ENCODE measurements around the gene TIMM50. TPM values are rescaled to one million over a fixed set of nuclear protein-coding genes. Genes with fewer than 3 reads are reported as not detected.
A peak's percentile ranks its signal among the peaks of the same experiment; 100 is the strongest.

Gene TIMM50
- total RNA-seq, 2 donors from 2014 or later, result 45.7 to 83.9 TPM

DNA sequence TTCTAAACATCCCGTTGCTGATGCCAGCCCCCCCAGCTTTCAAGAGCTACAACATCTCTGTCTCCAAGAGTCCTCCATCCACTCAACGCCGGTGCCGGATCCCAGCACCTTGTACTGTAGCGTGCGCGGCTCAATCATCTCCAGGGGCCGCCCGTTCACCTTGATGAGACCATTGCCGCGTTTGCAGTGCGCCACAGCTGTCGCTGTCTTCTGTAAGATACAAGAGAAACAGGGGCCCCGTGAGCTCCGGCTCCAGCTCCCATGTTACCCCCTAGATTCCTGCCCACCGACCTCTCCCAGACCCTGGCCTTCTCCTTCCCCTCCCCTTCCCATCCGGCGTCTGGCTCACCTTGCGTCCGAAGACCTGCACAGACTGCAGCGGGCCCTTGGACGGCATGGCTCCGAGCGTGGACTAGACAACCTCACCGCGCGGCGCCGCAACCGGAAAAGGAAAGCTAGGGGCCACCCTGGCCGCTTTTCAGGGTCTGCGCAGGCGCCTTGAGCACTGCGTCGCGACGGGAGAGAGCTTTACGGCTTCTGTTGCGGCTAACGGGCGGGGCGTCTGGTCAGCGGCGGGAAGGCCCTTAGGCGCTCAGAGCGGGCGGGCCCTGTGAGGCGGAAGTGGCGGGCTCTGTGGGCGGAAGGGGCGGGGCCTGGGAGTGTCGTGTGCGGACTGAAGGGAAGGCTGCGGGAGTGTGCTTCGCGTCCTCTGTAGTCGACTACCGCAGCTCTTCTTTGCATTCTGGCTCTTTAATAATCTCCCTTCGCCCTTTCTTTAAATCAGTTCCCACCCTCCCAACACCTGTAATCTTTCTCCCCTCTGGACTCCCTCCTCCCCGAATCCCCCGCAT is 44.9 kb upstream of the TIMM50 start, which contains the start of gene RPS16:
Gene RPS16, minus strand, starts transcription at position 451 of the 851 bp plus-strand sequence. Its CDS starts 54 bp downstream, at position 397.
- H3K27me3 ChIP-seq, result no peaks in the 10 kb centered on the region
- peaks cover 3% of the 10 kb centered on the region for H3K4me1 ChIP-seq
- peak; percentile 98 for DNase-seq
- intact Hi-C loops (cut with DNase I), result no loop called here
- TF ChIP-seq, protein P1, sequence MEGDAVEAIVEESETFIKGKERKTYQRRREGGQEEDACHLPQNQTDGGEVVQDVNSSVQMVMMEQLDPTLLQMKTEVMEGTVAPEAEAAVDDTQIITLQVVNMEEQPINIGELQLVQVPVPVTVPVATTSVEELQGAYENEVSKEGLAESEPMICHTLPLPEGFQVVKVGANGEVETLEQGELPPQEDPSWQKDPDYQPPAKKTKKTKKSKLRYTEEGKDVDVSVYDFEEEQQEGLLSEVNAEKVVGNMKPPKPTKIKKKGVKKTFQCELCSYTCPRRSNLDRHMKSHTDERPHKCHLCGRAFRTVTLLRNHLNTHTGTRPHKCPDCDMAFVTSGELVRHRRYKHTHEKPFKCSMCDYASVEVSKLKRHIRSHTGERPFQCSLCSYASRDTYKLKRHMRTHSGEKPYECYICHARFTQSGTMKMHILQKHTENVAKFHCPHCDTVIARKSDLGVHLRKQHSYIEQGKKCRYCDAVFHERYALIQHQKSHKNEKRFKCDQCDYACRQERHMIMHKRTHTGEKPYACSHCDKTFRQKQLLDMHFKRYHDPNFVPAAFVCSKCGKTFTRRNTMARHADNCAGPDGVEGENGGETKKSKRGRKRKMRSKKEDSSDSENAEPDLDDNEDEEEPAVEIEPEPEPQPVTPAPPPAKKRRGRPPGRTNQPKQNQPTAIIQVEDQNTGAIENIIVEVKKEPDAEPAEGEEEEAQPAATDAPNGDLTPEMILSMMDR (IDR thresholded peaks at IDR 0.05), result no peak
- H3K9me3 ChIP-seq, result no peaks in the 10 kb centered on the region
- peak within 1 kb of the TSS; percentile 93 for H3K4me3 ChIP-seq
- peak within 1 kb of the TSS; percentile 76 for H3K27ac ChIP-seq
- peaks cover 27% of the 10 kb centered on the region for H3K36me3 ChIP-seq
- peak within 1 kb of the TSS; percentile 93 to 95 for H3K9ac ChIP-seq (ENCODE audit: low read depth in 2 of 2, low read length in 2 of 2)

DNA sequence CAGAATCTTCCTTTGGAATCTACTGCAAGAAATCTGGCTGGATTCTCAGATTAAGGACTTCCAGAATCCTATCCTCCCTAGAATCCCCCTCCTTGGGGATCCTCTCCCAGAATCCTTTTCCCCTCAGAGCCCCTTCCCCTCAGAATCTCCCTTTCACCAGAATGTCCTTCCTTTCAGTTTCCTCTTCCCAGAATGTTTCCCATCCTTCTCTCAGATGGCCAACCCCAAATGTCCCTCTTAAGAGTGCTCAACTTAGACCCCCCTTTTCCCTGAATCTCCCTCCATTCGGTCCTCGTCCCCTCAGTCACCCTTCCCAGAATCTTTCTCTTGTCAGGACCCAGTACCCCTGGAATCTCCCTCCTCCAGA is 44.3 kb upstream of the TIMM50 start:
- Histone ChIP-seq H3K9ac (ENCODE audit: low read depth in 2 of 2, low read length in 2 of 2) (peak overlapping the region; percentile 13 to 88), H3K27me3 (no peaks in the 10 kb centered on the region), H3K27ac (peak overlapping the region; percentile 76), H3K4me1 (peaks cover 3% of the 10 kb centered on the region), H3K9me3 (no peaks in the 10 kb centered on the region), H3K36me3 (peaks cover 27% of the 10 kb centered on the region), H3K4me3 (peak overlapping the region; percentile 93)
- intact Hi-C loops (cut with DNase I), result no loop called here
- TF ChIP-seq, protein P1 (IDR thresholded peaks at IDR 0.05), result no peak
- no peak for DNase-seq

DNA sequence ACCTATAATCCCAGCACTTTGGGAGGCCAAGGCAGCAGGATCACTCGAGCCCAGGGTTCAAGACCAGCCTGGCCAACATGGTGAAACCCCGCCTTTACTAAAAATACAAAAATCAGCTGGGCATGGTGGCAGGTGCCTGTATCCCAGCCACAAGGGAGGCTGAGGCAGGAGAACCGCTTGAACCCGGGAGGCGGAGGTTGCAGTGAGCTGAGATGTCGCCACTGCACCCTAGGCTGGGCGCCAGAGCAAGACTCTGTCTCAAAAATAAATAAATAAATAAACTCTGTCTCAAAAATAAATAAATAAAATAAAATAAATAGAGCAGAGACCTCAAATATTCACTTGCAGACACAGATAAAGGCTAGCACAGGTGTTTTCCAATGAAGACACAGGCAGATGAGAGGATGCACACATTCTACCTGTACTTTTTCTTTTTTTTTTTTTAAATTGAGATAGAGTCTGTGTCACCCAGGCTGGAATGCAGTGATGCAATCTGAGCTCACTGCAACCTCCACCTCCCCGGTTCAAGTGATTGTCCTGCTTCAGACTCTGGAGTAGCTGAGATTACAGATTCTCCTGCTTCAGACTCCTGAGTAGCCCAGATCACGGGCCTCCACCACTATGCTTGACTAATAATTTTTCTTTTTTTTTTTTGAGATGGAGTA is 42.2 kb upstream of the TIMM50 start:
- Histone ChIP-seq H3K27me3 (no peaks in the 10 kb centered on the region), H3K36me3 (peaks cover 10% of the 10 kb centered on the region), H3K4me1 (peaks cover 3% of the 10 kb centered on the region), H3K4me3 (no peak overlapping the region), H3K9me3 (no peaks in the 10 kb centered on the region), H3K9ac (ENCODE audit: low read depth in 2 of 2, low read length in 2 of 2) (no peak overlapping the region), H3K27ac (no peak overlapping the region)
- TF ChIP-seq, protein P1 (IDR thresholded peaks at IDR 0.05), result no peak
- intact Hi-C loops (cut with DNase I), result no loop called here
- DNase-seq, result no peak

DNA sequence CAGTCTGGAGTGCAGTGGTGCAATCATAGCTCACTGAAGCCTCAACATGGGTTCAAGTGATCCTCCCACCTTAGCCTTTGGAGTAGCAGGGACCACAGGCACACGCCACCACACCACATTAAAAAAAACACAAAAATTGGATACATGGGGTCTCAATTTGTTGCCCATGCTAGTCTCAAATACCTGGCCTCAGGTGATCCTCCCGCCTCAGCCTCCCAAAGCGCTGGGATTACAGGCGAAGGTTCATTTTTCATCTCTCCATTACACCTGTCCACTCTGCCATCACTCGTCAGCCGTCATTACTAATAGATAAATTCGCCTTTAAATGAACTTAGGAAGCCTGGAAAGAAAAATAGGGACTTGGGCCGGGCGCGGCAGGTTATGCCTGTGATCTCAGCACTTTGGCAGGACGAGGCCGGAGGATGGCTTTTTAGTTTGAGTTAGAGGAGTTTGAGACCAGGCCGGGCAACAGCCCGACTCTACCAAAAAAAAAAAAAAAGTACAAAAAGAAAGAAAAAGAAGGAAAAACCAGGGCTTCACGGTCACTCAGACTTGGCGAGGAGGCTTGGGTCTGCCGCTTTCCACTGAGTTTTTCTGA is 35.9 kb upstream of the TIMM50 start:
- intact Hi-C loops (cut with DNase I), result loop anchor here (10.0 kb wide), 1 partner anchor 90 kb away; the partner anchor contains the start of gene EID2B
- peaks cover 6% of the 10 kb centered on the region for H3K4me1 ChIP-seq
- no peaks in the 10 kb centered on the region for H3K36me3 ChIP-seq
- H3K4me3 ChIP-seq, result peak overlapping the region; percentile 82
- peak; percentile 25 for DNase-seq
- H3K27me3 ChIP-seq, result no peaks in the 10 kb centered on the region
- TF ChIP-seq, protein P1 (IDR thresholded peaks at IDR 0.05), result no peak
- H3K9ac ChIP-seq (ENCODE audit: low read depth in 2 of 2, low read length in 2 of 2), result peak overlapping the region; percentile 72 to 98
- H3K9me3 ChIP-seq, result no peaks in the 10 kb centered on the region
- peak overlapping the region; percentile 91 for H3K27ac ChIP-seq

All from colonic mucosa (tissue), 4 donors.